ENCODE measurements around the gene STUB1. TPM values are rescaled to one million over a fixed set of nuclear protein-coding genes. Genes with fewer than 3 reads are reported as not detected.
"Not testable (repeated sequence)": the region's sequence is repeated elsewhere in the genome, so short reads cannot be mapped to it uniquely, and the experiment has no call there.

STUB1 gene
- total RNA-seq, 5 donors from 2014 or later (not counting 1 experiment from before 2014, with no cell fraction given), result 67.3 to 119 (median 114) TPM

DNA sequence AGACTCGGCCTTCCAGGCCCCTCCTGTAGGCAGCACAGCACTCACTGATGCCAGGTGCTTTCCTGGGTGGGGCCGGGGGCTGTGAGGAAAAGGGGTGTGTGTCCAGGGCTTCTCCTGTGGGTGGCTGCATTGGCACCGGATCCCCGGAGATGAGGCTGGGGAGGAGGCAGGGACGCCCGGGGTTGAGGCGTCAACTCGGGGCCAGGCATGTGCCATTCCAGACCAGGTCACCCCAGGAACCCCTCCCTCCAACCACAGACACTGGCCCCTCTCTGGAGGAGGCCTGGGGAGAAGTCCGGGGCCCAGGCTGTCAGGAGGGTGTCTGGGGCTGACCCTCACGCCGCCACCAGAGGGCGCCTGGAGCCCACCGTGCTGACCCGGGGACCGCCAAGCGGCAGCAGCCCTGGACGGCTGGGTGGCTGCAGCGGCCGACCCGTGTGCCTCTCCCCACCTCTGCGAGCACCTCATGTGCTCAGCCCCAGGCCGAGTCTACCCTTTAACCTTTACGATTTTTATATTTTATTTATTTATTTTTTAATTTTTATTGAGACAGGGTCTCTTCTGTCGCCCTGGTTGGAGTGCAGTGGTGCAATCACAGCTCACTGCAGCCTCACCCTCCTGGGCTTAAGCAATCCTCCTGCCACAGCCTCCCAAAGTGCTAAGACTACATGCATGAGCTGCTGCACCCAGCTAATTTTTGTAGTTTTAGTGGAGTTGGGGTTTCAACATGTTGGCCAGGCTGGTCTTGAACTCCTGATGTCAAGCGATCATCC is 31.5 kb downstream of the STUB1 start:
- WGBS (ENCODE audit: insufficient coverage), result 10% methylated on average over 8 of the region's 25 CpGs
- H3K27me3 ChIP-seq (replicated peaks in 1 of 2; ENCODE audit: control insufficient read depth in 2 of 2, extremely low read depth in 1 of 2, insufficient read depth in 2 of 2, low read length in 1 of 2), result peaks cover 8 to 76% of the 10 kb centered on the region in 2 experiments
- no peaks in the 10 kb centered on the region for H3K36me3 Mint-ChIP-seq

DNA sequence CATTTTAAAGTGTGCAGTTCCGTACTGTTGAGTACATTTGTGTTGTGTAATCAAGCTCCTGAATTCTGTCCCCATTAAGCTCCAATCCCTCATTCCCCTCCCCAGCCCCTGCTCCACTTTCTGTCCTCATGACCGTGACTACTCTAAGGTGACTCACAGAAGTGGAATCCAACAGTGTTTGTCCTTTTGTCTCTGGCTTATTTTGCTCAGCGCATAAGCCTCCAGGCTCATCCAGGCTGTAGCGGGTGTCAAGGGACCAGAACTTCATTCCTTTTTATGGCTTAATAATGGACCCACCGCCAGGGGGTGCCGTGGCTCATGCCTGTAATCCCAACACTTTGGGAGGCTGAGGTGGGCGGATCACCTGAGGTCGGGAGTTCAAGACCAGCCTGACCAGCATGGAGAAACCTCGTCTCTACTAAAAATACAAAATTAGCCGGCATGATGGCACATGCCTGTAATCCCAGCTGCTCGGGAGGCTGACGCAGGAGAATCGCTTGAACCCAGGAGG is 32.6 kb downstream of the STUB1 start:
- H3K27ac Mint-ChIP-seq; H3K27ac ChIP-seq (ENCODE audit: low read length); ATAC-seq (replicated peaks in 1 of 4); H3K36me3 Mint-ChIP-seq; H3K4me3 ChIP-seq (ENCODE audit: control insufficient read depth in 1 of 2, extremely low read depth in 1 of 2, low read length in 1 of 2); POLR2A ChIA-PET; H3K9me3 Mint-ChIP-seq; H3K36me3 ChIP-seq (ENCODE audit: control insufficient read depth in 2 of 2, extremely low read depth in 1 of 2, insufficient read depth in 1 of 2, low read length in 1 of 2); H3K9me3 ChIP-seq: not testable (repeated sequence)
- Mint-ChIP-seq H3K4me3 (peak overlapping the region in 1 of 3 donors; percentile 12), H3K4me1 (peaks cover 6 to 14% (median 7%) of the 10 kb centered on the region in 3 donors), H3K27me3 (peaks cover 21 to 40% of the 10 kb centered on the region in 2 donors)
- CTCF ChIA-PET, result interaction anchor here (0.5 to 1.6 kb wide), 4 partner anchors 8 to 473 kb away, joined by 3 to 5 read pairs (median 4); partner anchors contain the start of genes ANTKMT (in 1 of the 2) and CCDC78 (in 1 of the 2)
- peaks cover 8 to 71% of the 10 kb centered on the region in 2 experiments for H3K27me3 ChIP-seq (replicated peaks in 1 of 2; ENCODE audit: control insufficient read depth in 2 of 2, extremely low read depth in 1 of 2, insufficient read depth in 2 of 2, low read length in 1 of 2)
- 51% methylated on average over 3 of the region's 13 CpGs for WGBS (ENCODE audit: insufficient coverage)
- peak in 13 of 35 experiments; percentile 26 to 61 (median 37) for DNase-seq
- H3K4me1 ChIP-seq (ENCODE audit: control insufficient read depth in 1 of 2, extremely low read depth in 1 of 2, insufficient read depth in 2 of 2, low read length in 2 of 2), result peaks cover 0 to 28% of the 10 kb centered on the region in 2 experiments

More for the DNA sequence above, 31.5 kb downstream of the STUB1 start:
- DNase-seq, result peak; percentile 40 to 89 (median 67)
- Histone ChIP-seq H3K4me1 (ENCODE audit: control insufficient read depth in 1 of 2, extremely low read depth in 1 of 2, insufficient read depth in 2 of 2, low read length in 2 of 2) (peaks cover 0 to 28% of the 10 kb centered on the region in 2 experiments), H3K36me3 (ENCODE audit: control insufficient read depth in 2 of 2, extremely low read depth in 1 of 2, insufficient read depth in 1 of 2, low read length in 1 of 2) (no peaks in the 10 kb centered on the region), H3K27ac (ENCODE audit: low read length) (no peak overlapping the region), H3K9me3 (no peaks in the 10 kb centered on the region), H3K4me3 (ENCODE audit: control insufficient read depth in 1 of 2, extremely low read depth in 1 of 2, low read length in 1 of 2) (no peak overlapping the region)
- H3K27ac Mint-ChIP-seq, result no peak overlapping the region
- peak; percentile 41 to 55 (median 44) for ATAC-seq (replicated peaks in 1 of 4)
- peaks cover 6 to 16% (median 7%) of the 10 kb centered on the region in 3 donors for H3K4me1 Mint-ChIP-seq
- ChIA-PET CTCF (interaction anchor here (0.8 to 2.1 kb wide), 6 partner anchors 9 to 391 kb away, joined by 3 to 5 read pairs (median 4); partner anchors contain the start of genes ANTKMT (in 1 of the 2), CCDC78 (in 1 of the 2), CHTF18 (in 1 of the 2) and RPUSD1 (in 1 of the 2)), POLR2A (no interaction called here)
- no peak overlapping the region for H3K4me3 Mint-ChIP-seq
- H3K27me3 Mint-ChIP-seq, result peaks cover 23 to 48% of the 10 kb centered on the region in 2 donors
- H3K9me3 Mint-ChIP-seq, result no peaks in the 10 kb centered on the region

DNA sequence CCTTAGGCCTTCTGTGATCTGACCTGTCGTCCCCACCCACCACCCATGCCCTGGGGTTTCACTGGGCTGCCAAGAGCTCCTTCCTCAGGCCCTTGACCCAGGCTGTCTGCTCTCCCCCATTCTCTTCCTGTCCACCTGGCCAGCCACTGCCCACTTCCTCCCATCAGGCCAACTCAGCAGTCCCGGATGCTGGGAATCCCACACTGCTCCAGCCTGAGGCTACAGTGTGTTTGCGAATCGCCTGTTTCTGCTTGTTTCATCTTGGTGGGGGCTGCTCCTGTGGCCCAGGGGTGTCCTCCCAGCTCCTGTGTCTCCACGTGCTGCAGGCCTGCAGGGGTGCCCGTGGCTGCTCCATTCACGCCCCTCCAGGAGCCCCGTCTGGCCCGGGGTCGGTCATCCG is 33.9 kb downstream of the STUB1 start:
- H3K4me3 ChIP-seq (ENCODE audit: control insufficient read depth in 1 of 2, extremely low read depth in 1 of 2, low read length in 1 of 2), result no peak overlapping the region
- ATAC-seq (replicated peaks in 1 of 4) (no peak), DNase-seq (no peak)
- peaks cover 7 to 16% (median 10%) of the 10 kb centered on the region in 3 donors for H3K4me1 Mint-ChIP-seq
- H3K36me3 Mint-ChIP-seq, result no peaks in the 10 kb centered on the region
- H3K4me1 ChIP-seq (ENCODE audit: control insufficient read depth in 1 of 2, extremely low read depth in 1 of 2, insufficient read depth in 2 of 2, low read length in 2 of 2), result peaks cover 0 to 36% of the 10 kb centered on the region in 2 experiments
- H3K27ac ChIP-seq (ENCODE audit: low read length), result no peak overlapping the region
- peak overlapping the region in 1 of 2 donors; percentile 39 for H3K27ac Mint-ChIP-seq
- no peaks in the 10 kb centered on the region for H3K9me3 Mint-ChIP-seq
- ChIA-PET POLR2A (interaction anchor here in 1 of 2 donors (0.6 kb wide), 1 partner anchor 29 kb away, joined by 3 read pairs; no protein-coding TSS in a partner anchor), CTCF (no interaction called here)
- H3K27me3 Mint-ChIP-seq, result peaks cover 14 to 28% of the 10 kb centered on the region in 2 donors
- H3K4me3 Mint-ChIP-seq, result peak overlapping the region in 2 of 3 donors; percentile 21 to 51
- H3K27me3 ChIP-seq (replicated peaks in 1 of 2; ENCODE audit: control insufficient read depth in 2 of 2, extremely low read depth in 1 of 2, insufficient read depth in 2 of 2, low read length in 1 of 2), result peaks cover under 1 to 63% of the 10 kb centered on the region in 2 experiments
- WGBS (ENCODE audit: insufficient coverage), result 67% methylated on average over 10 of the region's 11 CpGs
- no peaks in the 10 kb centered on the region for H3K9me3 ChIP-seq
- no peaks in the 10 kb centered on the region for H3K36me3 ChIP-seq (ENCODE audit: control insufficient read depth in 2 of 2, extremely low read depth in 1 of 2, insufficient read depth in 1 of 2, low read length in 1 of 2)

DNA sequence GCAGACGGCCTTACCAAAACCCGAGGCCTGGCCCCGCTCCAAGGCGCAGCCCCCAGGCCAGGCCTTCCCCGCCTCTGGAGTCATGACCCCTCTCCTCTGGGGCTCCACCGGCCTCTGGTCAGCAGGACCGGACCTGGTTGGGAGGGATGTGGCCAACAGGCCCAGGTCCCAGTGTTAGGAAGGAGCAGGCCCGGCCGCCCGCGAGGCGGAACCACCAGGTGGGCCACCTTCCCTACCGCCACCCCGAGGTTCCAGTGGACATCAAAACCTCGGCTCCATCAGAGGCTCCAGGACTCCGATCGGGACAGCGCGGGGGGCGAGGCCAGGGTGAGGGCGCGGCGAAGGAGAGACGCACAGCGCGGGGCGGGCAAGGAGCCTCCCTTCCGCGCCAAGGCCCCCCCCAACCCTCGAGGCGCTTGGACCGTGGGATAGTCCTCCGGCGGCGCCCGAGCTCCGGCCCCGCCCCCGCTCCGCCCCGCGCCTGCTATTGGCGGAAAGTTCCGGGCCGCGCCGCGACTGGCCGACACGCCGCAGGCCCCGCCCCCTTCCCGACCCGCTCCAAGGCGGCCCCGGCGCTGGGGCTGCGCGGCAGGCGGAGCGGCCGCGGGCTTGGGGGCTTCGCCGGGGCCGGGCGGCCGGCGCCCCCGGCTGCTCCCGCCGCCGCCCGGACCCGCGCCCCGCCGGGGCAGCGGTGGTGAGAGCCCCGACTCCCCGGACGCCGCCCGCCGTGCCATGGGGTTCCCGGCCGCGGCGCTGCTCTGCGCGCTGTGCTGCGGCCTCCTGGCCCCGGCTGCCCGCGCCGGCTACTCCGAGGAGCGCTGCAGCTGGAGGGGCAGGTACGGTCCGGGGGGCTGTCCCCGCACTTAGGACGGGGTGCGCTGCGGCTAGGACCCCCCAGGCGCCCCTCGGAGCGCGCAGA is 34.6 kb downstream of the STUB1 start, which contains the start of gene METRN:
TSS of gene METRN (plus strand) at position 561 of the 919 bp plus-strand sequence. CDS start at position 733, 172 bp downstream.
- H3K36me3 Mint-ChIP-seq, result no peaks in the 10 kb centered on the region
- peaks cover 11 to 23% (median 14%) of the 10 kb centered on the region in 3 donors for H3K4me1 Mint-ChIP-seq
- H3K9me3 Mint-ChIP-seq, result no peaks in the 10 kb centered on the region
- peak within 1 kb of the TSS; percentile 57 to 68 (median 61) for H3K4me3 Mint-ChIP-seq
- ChIA-PET CTCF (no interaction called here), POLR2A (interaction anchor here in 1 of 2 donors (0.6 kb wide), 1 partner anchor 29 kb away, joined by 3 read pairs; no protein-coding TSS in a partner anchor)
- peaks cover 0 to 56% of the 10 kb centered on the region in 2 experiments for H3K27me3 ChIP-seq (replicated peaks in 1 of 2; ENCODE audit: control insufficient read depth in 2 of 2, extremely low read depth in 1 of 2, insufficient read depth in 2 of 2, low read length in 1 of 2)
- H3K9me3 ChIP-seq, result no peaks in the 10 kb centered on the region
- peak; percentile 90 to 93 (median 91) for ATAC-seq (replicated peaks in 1 of 4)
- H3K27ac Mint-ChIP-seq, result peak within 1 kb of the TSS in 1 of 2 donors; percentile 39
- WGBS (ENCODE audit: insufficient coverage), result 5% methylated on average over 106 of the region's 108 CpGs
- no peaks in the 10 kb centered on the region for H3K36me3 ChIP-seq (ENCODE audit: control insufficient read depth in 2 of 2, extremely low read depth in 1 of 2, insufficient read depth in 1 of 2, low read length in 1 of 2)
- peak; percentile 66 to 93 (median 81) for DNase-seq
- H3K4me1 ChIP-seq (ENCODE audit: control insufficient read depth in 1 of 2, extremely low read depth in 1 of 2, insufficient read depth in 2 of 2, low read length in 2 of 2), result peaks cover 2 to 43% of the 10 kb centered on the region in 2 experiments
- H3K27ac ChIP-seq (ENCODE audit: low read length), result no peak within 1 kb of the TSS
- H3K27me3 Mint-ChIP-seq, result peaks cover 9 to 20% of the 10 kb centered on the region in 2 donors
- peak within 1 kb of the TSS; percentile 21 to 56 for H3K4me3 ChIP-seq (ENCODE audit: control insufficient read depth in 1 of 2, extremely low read depth in 1 of 2, low read length in 1 of 2)

DNA sequence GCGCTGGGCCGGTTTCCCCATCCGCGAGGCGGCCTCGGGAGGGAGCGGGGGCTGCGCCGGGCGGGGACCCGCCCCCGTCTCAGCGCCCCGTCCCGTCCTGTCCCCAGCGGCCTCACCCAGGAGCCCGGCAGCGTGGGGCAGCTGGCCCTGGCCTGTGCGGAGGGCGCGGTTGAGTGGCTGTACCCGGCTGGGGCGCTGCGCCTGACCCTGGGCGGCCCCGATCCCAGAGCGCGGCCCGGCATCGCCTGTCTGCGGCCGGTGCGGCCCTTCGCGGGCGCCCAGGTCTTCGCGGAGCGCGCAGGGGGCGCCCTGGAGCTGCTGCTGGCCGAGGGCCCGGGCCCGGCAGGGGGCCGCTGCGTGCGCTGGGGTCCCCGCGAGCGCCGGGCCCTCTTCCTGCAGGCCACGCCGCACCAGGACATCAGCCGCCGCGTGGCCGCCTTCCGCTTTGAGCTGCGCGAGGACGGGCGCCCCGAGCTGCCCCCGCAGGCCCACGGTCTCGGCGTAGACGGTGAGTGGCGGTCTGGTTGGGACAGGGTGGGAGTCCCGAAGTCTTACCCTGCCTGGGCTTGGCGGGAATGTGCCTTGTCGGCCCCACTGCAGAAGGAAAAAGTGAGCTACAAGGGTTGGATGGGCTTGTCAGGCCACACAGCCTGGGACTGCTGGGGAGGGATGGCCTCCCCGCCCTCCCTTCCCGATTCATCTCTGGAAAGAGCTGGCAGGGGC is 35.4 kb downstream of the STUB1 start:
- Histone ChIP-seq H3K27ac (ENCODE audit: low read length) (no peak overlapping the region), H3K4me1 (ENCODE audit: control insufficient read depth in 1 of 2, extremely low read depth in 1 of 2, insufficient read depth in 2 of 2, low read length in 2 of 2) (peaks cover 5 to 51% of the 10 kb centered on the region in 2 experiments), H3K27me3 (replicated peaks in 1 of 2; ENCODE audit: control insufficient read depth in 2 of 2, extremely low read depth in 1 of 2, insufficient read depth in 2 of 2, low read length in 1 of 2) (peaks cover 0 to 48% of the 10 kb centered on the region in 2 experiments), H3K4me3 (ENCODE audit: control insufficient read depth in 1 of 2, extremely low read depth in 1 of 2, low read length in 1 of 2) (peak overlapping the region; percentile 21 to 56), H3K9me3 (no peaks in the 10 kb centered on the region), H3K36me3 (ENCODE audit: control insufficient read depth in 2 of 2, extremely low read depth in 1 of 2, insufficient read depth in 1 of 2, low read length in 1 of 2) (no peaks in the 10 kb centered on the region)
- H3K36me3 Mint-ChIP-seq, result no peaks in the 10 kb centered on the region
- ChIA-PET CTCF (interaction anchor here (0.7 to 0.8 kb wide), 3 partner anchors 13 to 387 kb away, joined by 3 to 6 read pairs (median 3); no protein-coding TSS in a partner anchor), POLR2A (interaction anchor here in 1 of 2 donors (0.5 to 0.8 kb wide), 2 partner anchors 10 to 92 kb away, joined by 3 to 4 read pairs; no protein-coding TSS in a partner anchor)
- H3K9me3 Mint-ChIP-seq, result no peaks in the 10 kb centered on the region
- peaks cover 9 to 14% of the 10 kb centered on the region in 2 donors for H3K27me3 Mint-ChIP-seq
- H3K4me1 Mint-ChIP-seq, result peaks cover 18 to 30% (median 21%) of the 10 kb centered on the region in 3 donors
- DNase-seq, result peak in 1 of 35 experiments; percentile 37
- no peak overlapping the region for H3K27ac Mint-ChIP-seq
- peak; percentile 9 to 26 (median 22) for ATAC-seq (replicated peaks in 1 of 4)
- 3% methylated on average over 70 of the region's 74 CpGs for WGBS (ENCODE audit: insufficient coverage)
- peak overlapping the region; percentile 57 to 68 (median 61) for H3K4me3 Mint-ChIP-seq
